ENCODE data around the gene NUP93. TPM values are rescaled to one million over a fixed set of nuclear protein-coding genes. Genes with fewer than 3 reads are reported as not detected.

The NUP93 gene
- total RNA-seq, 1 experiment from 2014 or later = 144 TPM

GRCh38 chr16:56885446-56886162 lies 155.7 kb downstream of the NUP93 start (continued):
- TF ChIP-seq ZBTB33 (IDR thresholded peaks at IDR 0.05; ENCODE audit: extremely low read depth, insufficient replicate concordance, low read length) (no peak), SRF (IDR thresholded peaks at IDR 0.05; ENCODE audit: low read depth) (no peak)

GRCh38 chr16:56886296-56886695 lies 156.4 kb downstream of the NUP93 start:
- BruUV-seq (replicated peaks) = no TSS peak
- DNase-seq (ENCODE audit: low read depth, low spot score) (no peak), ATAC-seq (no peak)
- Histone ChIP-seq H4K20me1 (ENCODE audit: insufficient read depth) (no peaks in the 10 kb centered on the region), H3K27me3 (ENCODE audit: insufficient read depth, low read length) (no peaks in the 10 kb centered on the region), H3K9me3 (ENCODE audit: control insufficient read depth in 1 of 2, insufficient read depth in 1 of 2, low read depth in 1 of 2, low read length in 2 of 2) (no peaks in the 10 kb centered on the region), H3K79me2 (ENCODE audit: insufficient read depth, low read length) (no peaks in the 10 kb centered on the region), H3K9ac (ENCODE audit: low read length) (no peak overlapping the region), H3K36me3 (ENCODE audit: control insufficient read depth in 1 of 2, insufficient read depth in 2 of 2, low read length in 2 of 2) (no peaks in the 10 kb centered on the region), H3K4me1 (ENCODE audit: control insufficient read depth in 1 of 2, insufficient read depth in 2 of 2, low read length in 2 of 2) (no peaks in the 10 kb centered on the region), H3K4me2 (ENCODE audit: low read length) (no peak overlapping the region), H3K9me2 (ENCODE audit: insufficient read depth) (no peaks in the 10 kb centered on the region), H3K27ac (ENCODE audit: low read depth, low read length) (no peak overlapping the region), H3K4me3 (replicated peaks in 1 of 2; ENCODE audit: low read depth in 1 of 2, low read length in 2 of 2) (no peak overlapping the region), H2AFZ (ENCODE audit: low read depth, low read length, poor library complexity, severe bottlenecking) (no peak overlapping the region)
- TF ChIP-seq JUND (IDR thresholded peaks at IDR 0.05) = no peak
- TF ChIP-seq EGR1 (IDR thresholded peaks at IDR 0.05; ENCODE audit: low read depth) = no peak
- TF ChIP-seq SP1 (IDR thresholded peaks at IDR 0.05; ENCODE audit: low read depth) = no peak
- no peak for TF ChIP-seq YY1 (IDR thresholded peaks at IDR 0.05; ENCODE audit: extremely low read depth, insufficient replicate concordance, low read depth, low read length)
- TF ChIP-seq ZFX (IDR thresholded peaks at IDR 0.05) = no peak
- TF ChIP-seq SRF (IDR thresholded peaks at IDR 0.05; ENCODE audit: low read depth) = no peak
- no peak for TF ChIP-seq POLR2AphosphoS5 (IDR thresholded peaks at IDR 0.05; ENCODE audit: low read depth, low read length)
- TF ChIP-seq ELF1 (IDR thresholded peaks at IDR 0.05; ENCODE audit: borderline replicate concordance, low read depth) = no peak
- TF ChIP-seq TCF7L2 (IDR thresholded peaks at IDR 0.05; ENCODE audit: borderline replicate concordance, extremely low read depth, insufficient read depth, insufficient read length) = no peak
- no peak for TF ChIP-seq CBX3 (IDR thresholded peaks at IDR 0.05; ENCODE audit: low read depth)
- CTCF ChIA-PET = no interaction called here
- intact Hi-C loops (cut with micrococcal nuclease) = no loop called here
- RAD21 ChIA-PET (ENCODE audit: low non-redundant PET in 1 of 2, low total read pairs in 2 of 2, uncharacterized antibody in 2 of 2, unreplicated experiment in 2 of 2) = no interaction called here
- POLR2A ChIA-PET = no interaction called here

Data from HCT116 (cell line).